Gastroesophageal sphincter (tissue), 4 donors: ENCODE measurements around the gene KLHDC3. TPM values are rescaled to one million over a fixed set of nuclear protein-coding genes. Genes with fewer than 3 reads are reported as not detected.

ENCODE experiments used
- ATAC-seq: fragments of 150-250 bp; one replicate; pipeline ENCODE4 v1.9.1; 2016; ENCODE audit warnings: mild to moderate bottlenecking, moderate library complexity
- H3K27ac ChIP-seq, 4 donors: fragments of 200-600 bp; sonication (generic) in 3 of 4; 1 replicate in 3 of 4; 2 replicates in 1 of 4; pipeline ENCODE4 v1.5.1; 2016 to 2019
- H3K27me3 ChIP-seq: fragments of 200-600 bp; sonication (generic); one replicate; pipeline ENCODE4 v1.5.1; 2019
- H3K36me3 ChIP-seq, 2 donors: fragments of 200-600 bp; sonication (generic); one replicate each; pipeline ENCODE4 v1.5.1; 2019; ENCODE audit warnings: control low read depth in 1 of 2
- H3K4me1 ChIP-seq, 3 donors: fragments of 200-600 bp; sonication (generic); 1 replicate in 2 of 3; 2 replicates in 1 of 3; pipeline ENCODE4 v1.5.1; 2016 to 2019; ENCODE audit warnings: control low read depth in 2 of 3
- H3K4me3 ChIP-seq, 2 donors: fragments of 200-600 bp; sonication (generic); one replicate each; pipeline ENCODE4 v1.5.1; 2019; ENCODE audit warnings: mild to moderate bottlenecking in 1 of 2, moderate library complexity in 1 of 2
- H3K9me3 ChIP-seq, 3 donors: fragments of 200-600 bp; sonication (generic); one replicate each; pipeline ENCODE4 v1.5.1; 2017 to 2019; ENCODE audit warnings: control low read depth in 2 of 3
- EP300 ChIP-seq: sonication (generic); formaldehyde crosslinking; IDR thresholded peaks from one replicate; pipeline ENCODE4 v1.6.1; 2017; ENCODE audit warnings: antibody characterized with exemption, mild to moderate bottlenecking
- POLR2A ChIP-seq, 2 donors: fragments of 450-650 bp; IDR thresholded peaks; one replicate each; pipeline ENCODE4 v1.6.1; 2017; ENCODE audit warnings: antibody characterized with exemption in 2 of 2, mild to moderate bottlenecking in 2 of 2, moderate library complexity in 1 of 2
- POLR2AphosphoS5 ChIP-seq: sonication (generic); formaldehyde crosslinking; IDR thresholded peaks from one replicate; pipeline ENCODE4 v1.6.1; 2017; ENCODE audit warnings: antibody characterized with exemption
- WGBS, 2 donors: methylation state at CpG; one replicate each; pipeline ENCODE4 v1.1.5; 2018; ENCODE audit warnings: low coverage in 1 of 2; 5-methylcytosine and 5-hydroxymethylcytosine counted together
- total RNA-seq, 4 donors: library from RNA; depleted of rRNA; stranded (reverse); fragments of >200 nt; gene quantifications; one replicate each; pipeline ENCODE4 v1.1.0, GENCODE V29; 2016
- TF ChIP-seq, protein P1 (sequence below), 4 experiments: fragments of 200-600 bp in 2 of 4; fragments of 450-650 bp in 2 of 4; sonication (generic) in 1 of 4; IDR thresholded peaks; one replicate each; pipeline ENCODE4 v1.5.1; 2017 to 2019; ENCODE audit warnings: antibody characterized with exemption in 4 of 4, mild to moderate bottlenecking in 2 of 4, moderate library complexity in 2 of 4

Gene KLHDC3
- total RNA-seq, 4 donors from 2014 or later, result 96.9 to 145 (median 129) TPM

DNA sequence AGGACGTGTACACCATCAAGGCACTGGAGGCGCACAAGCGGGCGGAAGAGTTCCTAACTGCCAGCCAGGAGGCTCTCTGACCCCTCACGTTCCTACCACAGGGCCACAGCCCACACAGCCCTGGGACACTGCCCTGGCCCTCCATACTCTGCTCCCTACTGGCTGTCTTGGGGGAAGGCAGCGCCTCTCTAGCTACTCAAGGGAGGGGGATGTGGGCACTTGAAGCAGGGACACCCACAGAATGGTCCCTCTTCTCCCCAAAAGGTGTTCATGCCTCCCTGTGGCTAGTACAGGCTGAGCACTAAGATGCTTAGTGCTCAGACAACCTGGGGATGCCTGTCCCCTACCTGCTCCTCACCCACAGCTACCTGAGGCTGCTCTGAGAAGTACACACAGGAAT lies 2.8 kb upstream of the KLHDC3 start:
- Histone ChIP-seq H3K4me3 (no peak overlapping the region), H3K4me1 (peaks cover 0 to 39% (median 21%) of the 10 kb centered on the region in 3 donors), H3K9me3 (no peaks in the 10 kb centered on the region), H3K36me3 (peaks cover 0 to 62% of the 10 kb centered on the region in 2 donors), H3K27ac (no peak overlapping the region), H3K27me3 (no peaks in the 10 kb centered on the region)
- TF ChIP-seq POLR2AphosphoS5 (no peak), POLR2A (IDR thresholded peaks at IDR 0.05) (no peak)
- TF ChIP-seq, protein P1, sequence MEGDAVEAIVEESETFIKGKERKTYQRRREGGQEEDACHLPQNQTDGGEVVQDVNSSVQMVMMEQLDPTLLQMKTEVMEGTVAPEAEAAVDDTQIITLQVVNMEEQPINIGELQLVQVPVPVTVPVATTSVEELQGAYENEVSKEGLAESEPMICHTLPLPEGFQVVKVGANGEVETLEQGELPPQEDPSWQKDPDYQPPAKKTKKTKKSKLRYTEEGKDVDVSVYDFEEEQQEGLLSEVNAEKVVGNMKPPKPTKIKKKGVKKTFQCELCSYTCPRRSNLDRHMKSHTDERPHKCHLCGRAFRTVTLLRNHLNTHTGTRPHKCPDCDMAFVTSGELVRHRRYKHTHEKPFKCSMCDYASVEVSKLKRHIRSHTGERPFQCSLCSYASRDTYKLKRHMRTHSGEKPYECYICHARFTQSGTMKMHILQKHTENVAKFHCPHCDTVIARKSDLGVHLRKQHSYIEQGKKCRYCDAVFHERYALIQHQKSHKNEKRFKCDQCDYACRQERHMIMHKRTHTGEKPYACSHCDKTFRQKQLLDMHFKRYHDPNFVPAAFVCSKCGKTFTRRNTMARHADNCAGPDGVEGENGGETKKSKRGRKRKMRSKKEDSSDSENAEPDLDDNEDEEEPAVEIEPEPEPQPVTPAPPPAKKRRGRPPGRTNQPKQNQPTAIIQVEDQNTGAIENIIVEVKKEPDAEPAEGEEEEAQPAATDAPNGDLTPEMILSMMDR (IDR thresholded peaks at IDR 0.05), result no peak
- 0 to 79% methylated on average over 1 to 4 of the region's 6 CpGs for WGBS, 2 donors
- no peak for ATAC-seq

DNA sequence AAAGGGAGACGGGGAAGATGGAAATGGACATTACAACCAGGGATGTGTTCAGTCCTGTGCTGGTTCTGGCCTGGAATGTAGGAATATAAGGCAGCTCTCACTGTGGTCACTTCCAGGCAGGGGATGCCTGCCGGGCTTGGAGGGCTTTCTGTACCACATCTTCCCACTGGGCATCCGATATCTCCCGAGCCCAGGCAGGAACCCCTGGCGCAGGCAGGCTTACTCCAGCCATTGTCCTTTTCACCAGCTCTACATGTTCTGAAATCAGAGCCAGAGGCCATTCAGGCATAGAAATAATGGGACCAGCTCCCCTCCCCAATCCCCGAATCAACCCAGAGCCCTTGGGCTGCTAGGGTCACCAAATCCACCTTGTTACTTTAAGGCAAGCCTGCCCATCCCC lies 1.7 kb upstream of the KLHDC3 start:
- H3K27me3 ChIP-seq, result no peaks in the 10 kb centered on the region
- TF ChIP-seq, protein P1 (IDR thresholded peaks at IDR 0.05), result no peak
- TF ChIP-seq POLR2A (IDR thresholded peaks at IDR 0.05) (no peak), POLR2AphosphoS5 (no peak), EP300 (no peak)
- no peak overlapping the region for H3K4me3 ChIP-seq
- 51 to 60% methylated on average over 2 to 4 of the region's 6 CpGs for WGBS, 2 donors
- no peaks in the 10 kb centered on the region for H3K9me3 ChIP-seq
- peak overlapping the region in 1 of 4 donors; percentile 88 for H3K27ac ChIP-seq
- no peak for ATAC-seq
- H3K36me3 ChIP-seq, result peaks cover 0 to 58% of the 10 kb centered on the region in 2 donors
- H3K4me1 ChIP-seq, result peaks cover 0 to 51% (median 32%) of the 10 kb centered on the region in 3 donors

DNA sequence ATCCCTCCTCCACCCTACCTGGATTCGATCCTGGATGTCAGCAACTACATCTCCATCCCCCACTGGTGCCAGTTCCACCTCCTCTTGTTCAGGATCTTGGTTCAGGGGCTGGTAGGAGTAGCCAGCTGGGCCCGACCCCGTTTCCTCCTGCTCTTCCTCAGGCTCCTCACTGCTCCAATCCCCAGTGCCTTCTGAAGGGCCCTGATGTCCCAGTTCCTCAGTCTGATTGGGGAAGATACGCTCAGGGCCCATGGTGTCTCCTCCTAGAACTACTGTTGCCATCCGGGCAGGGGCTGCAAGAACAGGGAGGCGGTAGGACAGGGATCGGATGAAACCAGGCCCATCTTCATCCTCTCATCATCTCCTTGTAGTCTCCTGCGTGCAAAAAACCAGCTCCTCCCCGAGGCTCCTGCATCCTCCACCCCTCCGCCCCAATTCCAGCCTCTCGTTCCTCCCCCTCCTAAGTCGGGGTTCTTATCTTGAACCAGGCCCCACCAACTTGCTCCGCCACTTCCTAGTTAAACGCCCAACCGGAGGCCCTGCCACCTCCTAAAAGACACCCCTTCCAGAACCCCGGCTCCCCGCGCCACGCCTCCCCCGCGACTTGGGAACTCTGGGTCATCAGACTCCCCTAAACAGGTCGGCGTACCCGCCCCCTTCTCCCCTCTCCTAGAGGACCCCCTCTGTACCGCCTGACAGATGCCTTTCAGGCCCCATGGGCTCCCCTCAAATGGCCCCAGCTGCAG lies 779 bp upstream of the KLHDC3 start:
- WGBS, 2 donors, result 0 to 4% methylated on average over 1 to 8 of the region's 25 CpGs
- peaks cover 0 to 60% (median 34%) of the 10 kb centered on the region in 3 donors for H3K4me1 ChIP-seq
- TF ChIP-seq EP300, result no peak
- TF ChIP-seq POLR2AphosphoS5, result no peak
- TF ChIP-seq POLR2A (IDR thresholded peaks at IDR 0.05), result no peak
- TF ChIP-seq, protein P1 (IDR thresholded peaks at IDR 0.05), result no peak
- peak overlapping the region; percentile 39 to 88 (median 87) for H3K27ac ChIP-seq
- H3K9me3 ChIP-seq, result no peaks in the 10 kb centered on the region
- no peak for ATAC-seq
- peaks cover 0 to 58% of the 10 kb centered on the region in 2 donors for H3K36me3 ChIP-seq
- no peaks in the 10 kb centered on the region for H3K27me3 ChIP-seq
- H3K4me3 ChIP-seq, result peak overlapping the region; percentile 63 to 83

DNA sequence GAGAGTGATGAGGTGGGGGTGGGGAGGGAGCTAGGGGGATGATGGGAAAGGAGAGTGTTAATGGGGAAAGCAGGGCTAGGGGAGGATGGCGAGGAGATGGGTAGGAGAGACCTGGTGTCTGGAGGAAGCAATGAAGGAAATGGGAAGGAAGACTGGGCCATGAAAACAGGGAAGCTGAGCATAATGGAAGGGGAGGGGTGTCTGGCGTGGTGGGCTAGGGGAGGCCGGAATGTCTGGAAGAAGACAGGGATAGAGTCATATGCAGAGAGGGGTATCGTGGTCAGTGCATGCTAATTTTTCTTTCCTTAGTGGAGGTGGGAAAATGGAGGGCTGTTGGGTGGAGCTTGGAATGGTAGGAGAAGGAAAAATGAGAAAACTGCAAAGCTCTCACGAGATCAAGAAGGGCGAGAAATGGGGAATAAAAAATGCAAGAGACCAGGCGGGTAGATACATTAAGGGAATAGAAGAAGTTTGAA lies 423 bp downstream of the KLHDC3 start:
- no peaks in the 10 kb centered on the region for H3K9me3 ChIP-seq
- H3K36me3 ChIP-seq, result peaks cover 0 to 58% of the 10 kb centered on the region in 2 donors
- TF ChIP-seq POLR2AphosphoS5, result no peak
- no peak for TF ChIP-seq EP300
- no peak for TF ChIP-seq POLR2A (IDR thresholded peaks at IDR 0.05)
- TF ChIP-seq, protein P1 (IDR thresholded peaks at IDR 0.05), result no peak
- H3K4me1 ChIP-seq, result peaks cover 0 to 60% (median 34%) of the 10 kb centered on the region in 3 donors
- no peaks in the 10 kb centered on the region for H3K27me3 ChIP-seq
- WGBS, 2 donors, result 0 to 2% methylated on average over 7 of the region's 7 CpGs
- peak overlapping the region; percentile 57 to 88 (median 84) for H3K27ac ChIP-seq
- ATAC-seq, result no peak
- peak overlapping the region; percentile 57 to 83 for H3K4me3 ChIP-seq
